Right cardiac atrium (tissue), 5 donors: Measurements from ENCODE around the gene ZNF644. TPM values are rescaled to one million over a fixed set of nuclear protein-coding genes. Genes with fewer than 3 reads are reported as not detected.
"Not testable (repeated sequence)": the region's sequence is repeated elsewhere in the genome, so short reads cannot be mapped to it uniquely, and the experiment has no call there.

Experiments
- ATAC-seq, 2 donors: fragments of 200-7000 bp; cut with Tn5 transposase; one replicate each; pipeline versions ENCODE4 v1.8.0 to v1.9.1; 2020; ENCODE audit warnings: moderate library complexity in 2 of 2, mild to moderate bottlenecking in 1 of 2
- DNase-seq, 3 donors: peaks; one replicate each; pipeline ENCODE4 v3.0.0-alpha.2; 2020
- H3K27ac ChIP-seq: one replicate; pipeline ENCODE4 v1.5.1; 2013; ENCODE audit warnings: mild to moderate bottlenecking, low read length, control low read depth, moderate library complexity
- H3K27me3 ChIP-seq: one replicate; pipeline ENCODE4 v1.6.1; 2013; ENCODE audit not compliant: control insufficient read depth, insufficient read depth
- H3K4me1 ChIP-seq: one replicate; pipeline ENCODE4 v1.6.1; 2013; ENCODE audit warnings: low read length; ENCODE audit not compliant: control insufficient read depth, insufficient read depth
- H3K4me3 ChIP-seq: one replicate; pipeline ENCODE4 v1.5.1; 2013; ENCODE audit warnings: low read length, control low read depth
- H3K9me3 ChIP-seq: one replicate; pipeline ENCODE4 v1.6.1; 2013; ENCODE audit warnings: low read length; ENCODE audit not compliant: control insufficient read depth
- WGBS: extraction: QIAGEN DNeasy Blood & Tissue Kit; methylation state at CpG from one replicate; pipeline ENCODE4 v1.1.7; 2013; 5-methylcytosine and 5-hydroxymethylcytosine counted together
- intact Hi-C, 4 donors: fragments of 100-400 bp; cut with DNase I; formaldehyde crosslinking; loops; one replicate each; pipeline versions ENCODE4 v1.11.0 to v1.14.0; 2022 to 2023
- polyA plus RNA-seq: library from polyadenylated mRNA; stranded (reverse); fragments of 200-250 nt; gene quantifications from one replicate; pipeline ENCODE4 v1.2.3, GENCODE V29; 2013
- total RNA-seq, 4 donors: library from RNA; stranded (reverse); fragmentation: NEBNext Ultra II Directional; extraction: Animal tissue kit (Norgen Biotek cat#: 25700); gene quantifications; one replicate each; pipeline ENCODE4 v1.2.1, GENCODE V29; 2021
- donor health status: healthy with polysubstance abuse.
- donor health status: DM: no; HTN: yes; CAD: no.
- donor health status: DM: no; HTN: no; CAD: no.
- donor health status: DM: no; HTN: yes; CAD: no; lungs with severe emphysema.
- donor health status: DM: yes; HTN: yes; CAD: no.

Gene ZNF644
- total and polyA plus RNA-seq, 5 donors, result 16.7 to 44.7 (median 34.6) TPM

DNA sequence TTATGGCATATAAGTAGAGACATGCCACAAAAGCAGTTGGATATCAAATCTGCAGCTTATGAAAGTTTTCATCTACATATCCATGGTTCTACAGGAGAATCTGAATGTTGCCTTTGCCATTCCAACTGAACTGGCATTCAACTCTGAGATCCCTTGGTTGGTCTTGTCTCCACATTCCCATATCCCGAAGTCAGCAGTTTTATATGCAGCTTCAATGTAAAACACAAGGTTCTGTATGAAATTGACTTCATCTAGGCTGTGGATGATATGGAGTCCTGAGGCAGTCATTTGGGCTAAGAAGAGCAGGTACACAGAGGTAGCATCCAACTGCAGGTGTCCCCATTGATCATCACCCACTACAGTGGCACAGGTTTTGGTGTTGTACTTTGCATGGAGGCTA lies 129.0 kb downstream of the ZNF644 start:
- H3K4me3 ChIP-seq, H3K27ac ChIP-seq, intact Hi-C loops, H3K9me3 ChIP-seq, DNase-seq, H3K27me3 ChIP-seq, H3K4me1 ChIP-seq, ATAC-seq: not testable (repeated sequence)
- WGBS, result 100% methylated on average over 1 of the region's 1 CpG

DNA sequence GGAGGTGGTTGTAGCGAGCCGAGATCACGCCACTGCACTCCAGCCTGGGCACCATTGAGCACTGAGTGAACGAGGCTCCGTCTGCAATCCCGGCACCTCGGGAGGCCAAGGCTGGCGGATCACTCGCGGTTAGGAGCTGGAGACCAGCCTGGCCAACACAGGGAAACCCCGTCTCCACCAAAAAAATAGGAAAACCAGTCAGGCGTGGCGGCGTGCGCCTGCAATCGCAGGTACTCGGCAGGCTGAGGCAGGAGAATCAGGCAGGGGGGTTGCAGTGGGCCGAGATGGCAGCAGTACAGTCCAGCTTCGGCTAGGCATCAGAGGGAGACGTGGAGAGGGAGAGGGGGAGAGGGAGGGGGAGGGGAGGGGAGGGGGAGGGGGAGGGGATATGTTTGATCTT lies 129.6 kb downstream of the ZNF644 start:
- WGBS, result 95% methylated on average over 15 of the region's 20 CpGs

DNA sequence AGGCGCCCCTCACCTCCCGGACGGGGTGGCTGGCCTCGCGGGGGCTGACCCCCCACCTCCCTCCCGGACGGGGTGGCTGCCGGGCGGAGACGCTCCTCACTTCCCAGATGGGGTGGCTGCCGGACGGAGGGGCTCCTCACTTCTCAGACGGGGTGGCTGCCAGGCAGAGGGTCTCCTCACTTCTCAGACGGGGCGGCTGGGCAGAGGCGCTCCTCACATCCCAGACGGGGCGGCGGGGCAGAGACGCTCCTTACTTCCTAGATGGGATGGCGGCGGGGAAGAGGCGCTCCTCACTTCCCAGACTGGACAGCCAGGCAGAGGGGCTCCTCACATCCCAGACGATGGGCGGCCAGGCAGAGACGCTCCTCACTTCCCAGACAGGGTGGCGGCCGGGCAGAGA lies 130.1 kb downstream of the ZNF644 start:
- WGBS, result 96% methylated on average over 22 of the region's 28 CpGs
- not testable (repeated sequence) for H3K27ac ChIP-seq

More for the DNA sequence above, 129.6 kb downstream of the ZNF644 start:
- H3K4me3 ChIP-seq, H3K27ac ChIP-seq, H3K9me3 ChIP-seq, intact Hi-C loops, ATAC-seq, DNase-seq, H3K27me3 ChIP-seq, H3K4me1 ChIP-seq: not testable (repeated sequence)

DNA sequence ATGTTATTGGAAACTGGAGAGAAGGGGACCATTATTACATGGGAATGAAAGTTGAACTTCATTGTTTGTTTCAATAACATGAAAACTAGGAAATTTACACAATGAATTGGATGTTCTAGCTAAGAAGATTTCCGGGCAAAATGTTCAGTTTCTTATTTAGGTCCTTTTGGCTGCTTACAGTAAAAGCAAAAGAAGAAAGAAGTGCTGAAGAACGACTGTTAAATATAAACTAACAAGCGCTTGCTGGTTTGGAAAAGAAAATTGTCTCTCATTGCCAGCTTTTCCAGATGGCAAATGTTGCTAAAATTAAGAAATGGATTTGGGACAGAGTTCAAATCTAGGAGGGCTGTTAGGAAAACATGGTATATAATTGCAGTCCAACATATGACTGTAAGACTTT lies 139.6 kb downstream of the ZNF644 start:
- DNase-seq (no peak), ATAC-seq (no peak)
- Histone ChIP-seq H3K27me3 (no peaks in the 10 kb centered on the region), H3K4me3 (no peak overlapping the region), H3K9me3 (no peaks in the 10 kb centered on the region), H3K27ac (no peak overlapping the region), H3K4me1 (peaks cover 2% of the 10 kb centered on the region)
- intact Hi-C loops, result no loop called here
- WGBS, result 49% methylated on average over 3 of the region's 3 CpGs

More for the DNA sequence above, 130.1 kb downstream of the ZNF644 start:
- H3K27me3 ChIP-seq, intact Hi-C loops, H3K4me1 ChIP-seq, DNase-seq, ATAC-seq, H3K4me3 ChIP-seq, H3K9me3 ChIP-seq: not testable (repeated sequence)

DNA sequence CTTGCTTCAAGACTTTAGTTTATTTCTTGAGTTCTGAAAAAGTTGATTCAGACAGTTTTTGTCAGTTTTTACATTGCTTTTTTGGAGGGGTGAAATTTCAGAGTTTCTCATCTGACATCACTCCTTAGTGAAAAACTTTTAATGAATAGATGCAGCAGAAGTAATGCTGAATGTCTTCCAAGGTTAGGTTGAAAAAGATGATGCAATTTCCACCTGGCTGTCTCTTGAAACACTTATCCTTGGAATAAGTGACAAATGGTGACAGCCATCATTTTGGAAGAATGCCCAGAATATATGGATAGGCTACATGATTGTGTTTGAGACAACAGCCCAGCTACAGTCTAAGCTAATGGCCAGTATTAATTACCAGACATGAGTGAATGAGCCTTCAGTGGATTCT lies 140.8 kb downstream of the ZNF644 start:
- no peaks in the 10 kb centered on the region for H3K27me3 ChIP-seq
- intact Hi-C loops, result no loop called here
- no peaks in the 10 kb centered on the region for H3K9me3 ChIP-seq

DNA sequence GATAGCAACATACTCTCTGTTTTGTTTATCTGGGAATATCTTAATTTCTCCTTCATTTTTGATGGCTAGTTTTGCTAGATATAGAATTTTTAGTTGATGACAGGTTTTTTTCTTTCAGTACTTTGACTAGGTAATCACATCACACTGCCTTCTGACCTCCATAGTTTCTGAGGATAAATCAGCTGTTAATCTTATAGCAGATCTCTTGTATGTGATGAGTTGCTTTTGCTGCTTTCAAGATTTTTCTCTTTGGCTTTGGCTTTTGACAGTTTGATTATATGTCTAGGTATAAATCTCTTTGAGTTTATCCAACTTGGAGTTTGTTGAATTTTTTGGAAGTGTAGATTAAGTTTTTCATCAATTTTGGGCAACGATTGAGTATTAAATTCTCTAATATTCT lies 142.6 kb downstream of the ZNF644 start:
- Histone ChIP-seq H3K4me1 (no peaks in the 10 kb centered on the region), H3K4me3 (no peak overlapping the region), H3K27ac (no peak overlapping the region), H3K27me3 (no peaks in the 10 kb centered on the region), H3K9me3 (no peaks in the 10 kb centered on the region)
- ATAC-seq (no peak), DNase-seq (no peak)
- 97% methylated on average over 1 of the region's 1 CpG for WGBS
- intact Hi-C loops, result no loop called here

More for the DNA sequence above, 140.8 kb downstream of the ZNF644 start:
- ATAC-seq (no peak), DNase-seq (no peak)
- Histone ChIP-seq H3K4me3 (no peak overlapping the region), H3K4me1 (peaks cover 2% of the 10 kb centered on the region), H3K27ac (no peak overlapping the region)

DNA sequence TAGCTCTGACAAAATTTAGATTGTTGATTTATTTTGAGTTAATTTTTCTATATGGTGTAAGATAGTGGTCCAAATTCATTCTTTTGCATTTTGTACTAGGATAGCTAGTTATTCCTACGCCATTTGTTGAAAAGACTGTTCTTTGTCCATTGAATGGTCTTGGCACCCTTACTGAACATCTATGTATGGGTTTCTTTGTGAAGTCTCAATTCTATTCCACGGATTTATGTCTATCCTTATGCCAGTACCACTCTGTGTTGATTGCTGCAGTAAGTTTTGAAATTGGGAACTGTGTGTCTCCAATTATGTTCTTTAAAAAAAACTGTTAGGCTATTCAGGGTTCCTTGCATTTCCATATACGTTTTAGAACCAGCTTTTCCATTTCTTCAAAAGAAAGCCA lies 145.7 kb downstream of the ZNF644 start:
- Histone ChIP-seq H3K27me3 (no peaks in the 10 kb centered on the region), H3K9me3 (no peaks in the 10 kb centered on the region), H3K4me3 (no peak overlapping the region), H3K27ac (no peak overlapping the region), H3K4me1 (no peaks in the 10 kb centered on the region)
- DNase-seq (no peak), ATAC-seq (no peak)
- intact Hi-C loops, result no loop called here
- 67% methylated on average over 3 of the region's 3 CpGs for WGBS
